NCI-H1092 (cell line): ENCODE results near the gene ZNFX1.
"Not testable (repeated sequence)": the region's sequence is repeated elsewhere in the genome, so short reads cannot be mapped to it uniquely, and the experiment has no call there.

Experiments used
- DNase-seq: peaks from one replicate; lab custom pipeline; 2025; lab: John Stamatoyannopoulos, UW

The ZNFX1 gene

GRCh38 chr20:49278036-49278817, at the start of gene ZNFX1:
Gene ZNFX1, minus strand, starts transcription at chr20:49278057. Its CDS starts 2,218 bp downstream, at chr20:49275839.
- peak; percentile 97 for DNase-seq

- no peak for DNase-seq
Observed at GRCh38 chr20:49326026-49326425, 48.2 kb upstream of the ZNFX1 start.

- no peak for DNase-seq
Observed at GRCh38 chr20:49324306-49324705, 46.4 kb upstream of the ZNFX1 start.

GRCh38 chr20:49323622-49324238, 45.9 kb upstream of the ZNFX1 start:
- DNase-seq, result no peak

GRCh38 chr20:49320460-49320859, 42.6 kb upstream of the ZNFX1 start:
- no peak for DNase-seq

GRCh38 chr20:49319208-49319809, 41.5 kb upstream of the ZNFX1 start:
- DNase-seq, result no peak

GRCh38 chr20:49318430-49319207, 40.8 kb upstream of the ZNFX1 start:
- no peak for DNase-seq

GRCh38 chr20:49318091-49318429, 40.2 kb upstream of the ZNFX1 start:
- no peak for DNase-seq

- no peak for DNase-seq
Observed at GRCh38 chr20:49316704-49317103, 38.8 kb upstream of the ZNFX1 start.

- no peak for DNase-seq
Observed at GRCh38 chr20:49315580-49315979, 37.7 kb upstream of the ZNFX1 start.

GRCh38 chr20:49314052-49314451, 36.2 kb upstream of the ZNFX1 start:
- DNase-seq, result not testable (repeated sequence)

- DNase-seq, result no peak
Observed at GRCh38 chr20:49313283-49313682, 35.4 kb upstream of the ZNFX1 start.

- no peak for DNase-seq
Observed at GRCh38 chr20:49312661-49313060, 34.8 kb upstream of the ZNFX1 start.

- DNase-seq, result no peak
Observed at GRCh38 chr20:49310705-49311104, 32.8 kb upstream of the ZNFX1 start.

GRCh38 chr20:49308875-49309274, 31.0 kb upstream of the ZNFX1 start:
- DNase-seq, result no peak

- no peak for DNase-seq
Observed at GRCh38 chr20:49306903-49307620, 29.2 kb upstream of the ZNFX1 start.

- no peak for DNase-seq
Observed at GRCh38 chr20:49303065-49303552, 25.3 kb upstream of the ZNFX1 start.

GRCh38 chr20:49297605-49298530, 20.0 kb upstream of the ZNFX1 start:
- no peak for DNase-seq

- DNase-seq, result not testable (repeated sequence)
Observed at GRCh38 chr20:49294002-49294654, 16.3 kb upstream of the ZNFX1 start.

GRCh38 chr20:49293122-49293521, 15.3 kb upstream of the ZNFX1 start:
- no peak for DNase-seq
